GM23248 (cell line): ENCODE results near the gene CWC27. TPM values are rescaled to one million over a fixed set of nuclear protein-coding genes. Genes with fewer than 3 reads are reported as not detected.
"Not testable (repeated sequence)": the region's sequence is repeated elsewhere in the genome, so short reads cannot be mapped to it uniquely, and the experiment has no call there.

ENCODE experiments used
- DNase-seq: peaks from one replicate; pipeline ENCODE4 v3.0.0-alpha.2; 2015
- H2AFZ ChIP-seq: fragments of 200-600 bp; sonication (generic); 2 replicates; pipeline ENCODE4 v1.6.1; 2016; ENCODE audit warnings: antibody characterized with exemption
- H3F3A ChIP-seq: fragments of 200-600 bp; sonication (generic); 2 replicates; pipeline ENCODE4 v1.6.1; 2016; ENCODE audit warnings: mild to moderate bottlenecking, antibody characterized with exemption, mixed run types; ENCODE audit not compliant: insufficient read depth
- H3K27ac ChIP-seq: fragments of 200-600 bp; sonication (generic); 2 replicates; pipeline ENCODE4 v1.5.1; 2016; ENCODE audit warnings: mild to moderate bottlenecking
- H3K27me3 ChIP-seq: fragments of 200-600 bp; sonication (generic); replicated peaks from 2 replicates; pipeline ENCODE4 v1.6.1; 2016; ENCODE audit warnings: mild to moderate bottlenecking; ENCODE audit not compliant: insufficient read depth
- H3K36me3 ChIP-seq: fragments of 200-600 bp; sonication (generic); 2 replicates; pipeline ENCODE4 v1.6.1; 2016; ENCODE audit warnings: low read depth, mild to moderate bottlenecking
- H3K4me1 ChIP-seq: fragments of 200-600 bp; sonication (generic); 2 replicates; pipeline ENCODE4 v1.6.1; 2016; ENCODE audit warnings: mild to moderate bottlenecking; ENCODE audit not compliant: insufficient read depth
- H3K4me2 ChIP-seq: fragments of 200-600 bp; sonication (generic); one replicate; pipeline ENCODE4 v1.6.1; 2016; ENCODE audit warnings: mild to moderate bottlenecking; ENCODE audit not compliant: unreplicated experiment
- H3K4me3 ChIP-seq: fragments of 200-600 bp; sonication (generic); 2 replicates; pipeline ENCODE4 v1.5.1; 2016; ENCODE audit warnings: mild to moderate bottlenecking
- H3K79me2 ChIP-seq: fragments of 200-600 bp; sonication (generic); 2 replicates; pipeline ENCODE4 v1.6.1; 2016; ENCODE audit warnings: mild to moderate bottlenecking; ENCODE audit not compliant: insufficient read depth
- H3K9ac ChIP-seq: fragments of 200-600 bp; sonication (generic); 2 replicates; pipeline ENCODE4 v1.6.1; 2016; ENCODE audit warnings: mild to moderate bottlenecking
- H3K9me2 ChIP-seq: fragments of 200-600 bp; sonication (generic); 2 replicates; pipeline ENCODE4 v1.6.1; 2016; ENCODE audit warnings: mixed run types, mild to moderate bottlenecking, moderate library complexity; ENCODE audit not compliant: insufficient read depth
- H3K9me3 ChIP-seq: fragments of 200-600 bp; sonication (generic); one replicate; pipeline ENCODE4 v1.6.1; 2017; ENCODE audit warnings: low read depth
- H4K20me1 ChIP-seq: fragments of 200-600 bp; sonication (generic); 2 replicates; pipeline ENCODE4 v1.6.0; 2016; ENCODE audit not compliant: insufficient read depth
- EZH2 ChIP-seq: fragments of 200-600 bp; sonication (generic); IDR thresholded peaks from 2 replicates; pipeline ENCODE4 v1.6.1; 2018; ENCODE audit warnings: antibody characterized with exemption, mild to moderate bottlenecking; ENCODE audit not compliant: insufficient read depth, poor library complexity, severe bottlenecking
- EZH2phosphoT487 ChIP-seq: fragments of 200-600 bp; sonication (generic); IDR thresholded peaks from 2 replicates; pipeline ENCODE4 v1.6.1; 2018; ENCODE audit warnings: antibody characterized with exemption, moderate library complexity, mild to moderate bottlenecking, low read depth; ENCODE audit not compliant: insufficient read depth
- WGBS, 2 experiments: methylation state at CpG; one replicate each; pipeline ENCODE4 v1.1.6; 2015 to 2017; ENCODE audit warnings: low lambda C conversion rate in 2 of 2, low coverage in 1 of 2; ENCODE audit errors: missing lambda C conversion rate in 2 of 2; 5-methylcytosine and 5-hydroxymethylcytosine counted together
- in situ Hi-C: fragments of 300-500 bp; cut with MboI; formaldehyde crosslinking; loops from 2 replicates; pipeline ENCODE4 v1.15.0; 2020
- polyA plus RNA-seq: library from polyadenylated mRNA; unstranded; fragments of >200 nt; fragmentation: Nextera tagmentation; extraction: Ambion mirVana; gene quantifications from 2 replicates; pipeline ENCODE4 v1.2.1, GENCODE V29; 2016
- total RNA-seq: library from RNA; depleted of rRNA; stranded (reverse); fragments of >200 nt; shearing (Covaris generic); gene quantifications from 2 replicates; pipeline ENCODE4 v1.2.3, GENCODE V29; 2014

CWC27 gene
- total and polyA plus RNA-seq, 2 experiments from 2014 or later: 22.7 to 30.5 TPM

DNA sequence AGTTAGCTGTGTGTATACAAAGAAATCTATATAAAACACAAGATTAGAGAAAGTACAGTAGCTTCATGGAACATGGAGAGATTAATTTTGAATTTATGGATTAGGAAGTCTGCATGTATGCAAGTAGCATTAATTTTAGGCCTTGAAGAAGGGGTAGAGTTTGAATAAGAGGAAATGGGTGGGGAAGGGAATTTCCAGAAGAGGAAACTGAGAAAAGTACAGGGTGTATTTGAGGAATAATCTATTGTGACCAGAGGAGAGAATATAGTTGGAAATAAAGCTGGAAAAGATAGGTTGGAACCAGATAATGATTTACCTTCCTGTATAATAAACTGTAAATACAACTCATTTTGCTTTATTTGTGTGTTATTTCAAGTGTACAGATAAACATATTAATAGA is 53.6 kb downstream of the CWC27 start:
- Histone ChIP-seq H3K4me3 (no peak overlapping the region), H3K27ac (no peak overlapping the region), H3K36me3 (no peaks in the 10 kb centered on the region), H3K9ac (no peak overlapping the region), H3K9me2 (no peaks in the 10 kb centered on the region), H3K4me1 (no peaks in the 10 kb centered on the region), H3K79me2 (no peaks in the 10 kb centered on the region), H2AFZ (no peak overlapping the region), H3F3A (no peaks in the 10 kb centered on the region), H4K20me1 (no peaks in the 10 kb centered on the region), H3K27me3 (no peaks in the 10 kb centered on the region), H3K4me2 (no peak overlapping the region), H3K9me3 (no peaks in the 10 kb centered on the region)
- TF ChIP-seq EZH2phosphoT487 (no peak), EZH2 (no peak)
- DNase-seq: no peak
- in situ Hi-C loops: no loop called here

DNA sequence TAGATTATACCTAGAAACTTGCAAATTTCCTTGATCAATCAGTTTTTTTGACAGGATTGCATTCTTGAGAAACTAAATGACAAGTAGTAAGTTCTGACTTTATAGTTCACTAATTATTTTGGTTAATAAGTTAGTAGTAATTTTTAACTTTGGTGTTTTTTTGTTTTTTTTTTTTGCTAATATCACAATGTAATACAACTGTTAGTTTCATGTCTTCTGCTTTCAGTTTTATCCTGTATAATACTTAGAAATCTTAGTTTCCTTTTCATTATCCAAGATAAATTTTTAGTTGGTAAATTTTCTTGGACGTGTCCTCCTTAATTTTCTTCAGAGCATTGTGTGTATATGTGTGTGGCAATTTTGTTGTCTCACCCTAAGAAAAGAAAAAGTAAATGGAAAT is 57.8 kb downstream of the CWC27 start:
- Histone ChIP-seq H3K27ac (no peak overlapping the region), H3K27me3 (no peaks in the 10 kb centered on the region), H3K79me2 (no peaks in the 10 kb centered on the region), H3K4me2 (no peak overlapping the region), H3K9me2 (no peaks in the 10 kb centered on the region), H4K20me1 (no peaks in the 10 kb centered on the region), H3K36me3 (no peaks in the 10 kb centered on the region), H3K4me3 (no peak overlapping the region), H3K4me1 (no peaks in the 10 kb centered on the region), H3K9me3 (no peaks in the 10 kb centered on the region), H3K9ac (no peak overlapping the region), H3F3A (no peaks in the 10 kb centered on the region), H2AFZ (no peak overlapping the region)
- in situ Hi-C loops: no loop called here
- DNase-seq: no peak
- TF ChIP-seq EZH2phosphoT487: no peak
- no peak for TF ChIP-seq EZH2
- WGBS, 2 experiments: 94 to 100% methylated on average over 1 of the region's 1 CpG

- no peaks in the 10 kb centered on the region for H3K9me3 ChIP-seq
- H3K4me2 ChIP-seq: no peak overlapping the region
- in situ Hi-C loops: no loop called here
- no peaks in the 10 kb centered on the region for H3K27me3 ChIP-seq
- WGBS, 2 experiments: 95 to 99% methylated on average over 4 of the region's 4 CpGs
- no peaks in the 10 kb centered on the region; the same call in 1 of the 2 replicates for H3K4me1 ChIP-seq
- H3K4me3 ChIP-seq: no peak overlapping the region
- H3K9ac ChIP-seq: no peak overlapping the region
- no peak overlapping the region for H3K27ac ChIP-seq
- H2AFZ ChIP-seq: no peak overlapping the region
- no peak for DNase-seq
- H3K36me3 ChIP-seq: no peaks in the 10 kb centered on the region
- H3F3A ChIP-seq: no peaks in the 10 kb centered on the region
- TF ChIP-seq EZH2 (no peak), EZH2phosphoT487 (no peak)
- H3K79me2 ChIP-seq: no peaks in the 10 kb centered on the region
- no peaks in the 10 kb centered on the region for H3K9me2 ChIP-seq
- no peaks in the 10 kb centered on the region for H4K20me1 ChIP-seq
These were observed 59.0 kb downstream of the CWC27 start for GRCh38 chr5:64827703-64828102.

- H3K9ac ChIP-seq, H3K36me3 ChIP-seq, in situ Hi-C loops, H3K4me1 ChIP-seq, H4K20me1 ChIP-seq, H2AFZ ChIP-seq, H3F3A ChIP-seq, DNase-seq, H3K27ac ChIP-seq, H3K9me2 ChIP-seq, H3K4me3 ChIP-seq, H3K9me3 ChIP-seq, H3K79me2 ChIP-seq, H3K27me3 ChIP-seq, H3K4me2 ChIP-seq: not testable (repeated sequence)
These were observed 61.9 kb downstream of the CWC27 start for GRCh38 chr5:64830650-64831049.

DNA sequence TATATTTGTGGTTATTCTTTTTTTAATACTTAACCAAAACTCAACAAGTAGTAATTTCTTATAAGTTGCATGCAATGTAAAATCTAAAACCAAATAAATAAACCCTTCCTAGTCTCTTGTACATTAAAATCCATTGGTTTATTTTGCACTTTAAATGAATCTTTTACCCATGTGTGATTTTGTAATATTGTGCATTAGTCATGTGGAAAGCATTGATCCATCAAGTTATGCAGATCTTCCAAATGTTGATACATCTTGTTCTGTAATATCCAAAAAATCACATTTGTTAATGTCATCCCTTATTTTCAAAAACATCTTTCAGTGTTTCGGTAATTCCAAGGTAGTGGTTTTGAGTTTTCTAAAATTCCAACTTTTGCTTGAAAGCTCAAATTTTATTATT is 63.3 kb downstream of the CWC27 start:
- Histone ChIP-seq H3K79me2 (no peaks in the 10 kb centered on the region), H3K9me2 (no peaks in the 10 kb centered on the region), H3K9ac (no peak overlapping the region), H3K27ac (no peak overlapping the region), H3K4me3 (no peak overlapping the region), H2AFZ (no peak overlapping the region), H3K4me1 (no peaks in the 10 kb centered on the region; the same call in 1 of the 2 replicates), H3K36me3 (no peaks in the 10 kb centered on the region), H3K4me2 (no peak overlapping the region), H4K20me1 (no peaks in the 10 kb centered on the region), H3K27me3 (no peaks in the 10 kb centered on the region), H3K9me3 (no peaks in the 10 kb centered on the region), H3F3A (no peaks in the 10 kb centered on the region)
- peak; percentile 14 for DNase-seq
- no peak for TF ChIP-seq EZH2phosphoT487
- TF ChIP-seq EZH2: no peak
- in situ Hi-C loops: no loop called here
- 93 to 98% methylated on average over 1 of the region's 1 CpG for WGBS, 2 experiments
